ENCODE measurements around the gene PVRIG.

DNA sequence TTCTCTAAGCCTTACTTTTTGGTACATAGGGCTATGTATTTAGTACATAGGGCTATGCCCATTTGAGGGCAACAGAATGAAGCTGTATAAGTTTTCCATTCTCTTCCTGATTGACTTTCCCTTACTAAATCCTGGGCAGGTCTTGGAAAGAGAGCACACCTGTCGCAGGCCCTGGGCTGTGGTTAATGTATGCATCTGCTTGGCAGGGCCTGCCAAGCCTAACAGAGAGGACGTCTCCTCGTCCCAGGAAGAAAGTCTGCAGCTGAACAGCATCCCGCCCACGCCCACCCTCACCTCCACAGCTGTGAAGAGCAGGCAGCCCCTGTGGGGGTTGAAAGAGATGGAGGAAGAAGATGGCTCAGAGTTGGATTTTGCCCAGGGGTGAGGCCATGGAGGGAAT is 8.9 kb upstream of the PVRIG start:
- no peak for TF ChIP-seq POLR2A (IDR thresholded peaks at IDR 0.05)
- TF ChIP-seq, protein P1, sequence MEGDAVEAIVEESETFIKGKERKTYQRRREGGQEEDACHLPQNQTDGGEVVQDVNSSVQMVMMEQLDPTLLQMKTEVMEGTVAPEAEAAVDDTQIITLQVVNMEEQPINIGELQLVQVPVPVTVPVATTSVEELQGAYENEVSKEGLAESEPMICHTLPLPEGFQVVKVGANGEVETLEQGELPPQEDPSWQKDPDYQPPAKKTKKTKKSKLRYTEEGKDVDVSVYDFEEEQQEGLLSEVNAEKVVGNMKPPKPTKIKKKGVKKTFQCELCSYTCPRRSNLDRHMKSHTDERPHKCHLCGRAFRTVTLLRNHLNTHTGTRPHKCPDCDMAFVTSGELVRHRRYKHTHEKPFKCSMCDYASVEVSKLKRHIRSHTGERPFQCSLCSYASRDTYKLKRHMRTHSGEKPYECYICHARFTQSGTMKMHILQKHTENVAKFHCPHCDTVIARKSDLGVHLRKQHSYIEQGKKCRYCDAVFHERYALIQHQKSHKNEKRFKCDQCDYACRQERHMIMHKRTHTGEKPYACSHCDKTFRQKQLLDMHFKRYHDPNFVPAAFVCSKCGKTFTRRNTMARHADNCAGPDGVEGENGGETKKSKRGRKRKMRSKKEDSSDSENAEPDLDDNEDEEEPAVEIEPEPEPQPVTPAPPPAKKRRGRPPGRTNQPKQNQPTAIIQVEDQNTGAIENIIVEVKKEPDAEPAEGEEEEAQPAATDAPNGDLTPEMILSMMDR (IDR thresholded peaks at IDR 0.05): no peak

Measured in prostate gland (tissue), 2 donors.